Measurements from ENCODE around the gene PLEKHA7.

PLEKHA7 gene

GRCh38 chr11:16806791-16807190 is 207.4 kb downstream of the PLEKHA7 start:
- Histone ChIP-seq H3K27me3 (ENCODE audit: insufficient read depth, poor library complexity, severe bottlenecking) (no peaks in the 10 kb centered on the region), H3K27ac (ENCODE audit: poor library complexity, severe bottlenecking) (no peak overlapping the region), H3K4me1 (ENCODE audit: insufficient read depth, poor library complexity, severe bottlenecking) (no peaks in the 10 kb centered on the region), H3K36me3 (ENCODE audit: low read depth) (no peaks in the 10 kb centered on the region), H3K9me3 (ENCODE audit: severe bottlenecking) (no peaks in the 10 kb centered on the region), H3K4me3 (ENCODE audit: severe bottlenecking) (no peak overlapping the region)
- TF ChIP-seq CTCF (IDR thresholded peaks at IDR 0.05; ENCODE audit: poor library complexity, severe bottlenecking), result no peak
- ATAC-seq (ENCODE audit: low read depth) (0 out of 3 replicates have a peak, but pooled peaks have one; percentile 61), DNase-seq (ENCODE audit: low spot score) (no peak)

GRCh38 chr11:16805938-16806337 is 208.3 kb downstream of the PLEKHA7 start:
- Histone ChIP-seq H3K9me3 (ENCODE audit: severe bottlenecking) (no peaks in the 10 kb centered on the region), H3K4me1 (ENCODE audit: insufficient read depth, poor library complexity, severe bottlenecking) (no peaks in the 10 kb centered on the region), H3K27me3 (ENCODE audit: insufficient read depth, poor library complexity, severe bottlenecking) (no peaks in the 10 kb centered on the region), H3K36me3 (ENCODE audit: low read depth) (no peaks in the 10 kb centered on the region), H3K27ac (ENCODE audit: poor library complexity, severe bottlenecking) (no peak overlapping the region), H3K4me3 (ENCODE audit: severe bottlenecking) (no peak overlapping the region)
- DNase-seq (ENCODE audit: low spot score) (no peak), ATAC-seq (ENCODE audit: low read depth) (peak; percentile 33; the same call in 2 of the 3 replicates)
- TF ChIP-seq CTCF (IDR thresholded peaks at IDR 0.05; ENCODE audit: poor library complexity, severe bottlenecking), result no peak

GRCh38 chr11:16804104-16804947 is 209.9 kb downstream of the PLEKHA7 start:
- H3K9me3 ChIP-seq (ENCODE audit: severe bottlenecking), result no peaks in the 10 kb centered on the region
- no peak for DNase-seq (ENCODE audit: low spot score)
- no peak for ATAC-seq (ENCODE audit: low read depth)
- no peaks in the 10 kb centered on the region for H3K36me3 ChIP-seq (ENCODE audit: low read depth)
- H3K27ac ChIP-seq (ENCODE audit: poor library complexity, severe bottlenecking), result no peak overlapping the region
- no peak for TF ChIP-seq CTCF (IDR thresholded peaks at IDR 0.05; ENCODE audit: poor library complexity, severe bottlenecking)
- H3K4me3 ChIP-seq (ENCODE audit: severe bottlenecking), result no peak overlapping the region
- no peaks in the 10 kb centered on the region for H3K27me3 ChIP-seq (ENCODE audit: insufficient read depth, poor library complexity, severe bottlenecking)
- H3K4me1 ChIP-seq (ENCODE audit: insufficient read depth, poor library complexity, severe bottlenecking), result no peaks in the 10 kb centered on the region

- Histone ChIP-seq H3K27me3 (ENCODE audit: insufficient read depth, poor library complexity, severe bottlenecking) (no peaks in the 10 kb centered on the region), H3K9me3 (ENCODE audit: severe bottlenecking) (no peaks in the 10 kb centered on the region), H3K4me1 (ENCODE audit: insufficient read depth, poor library complexity, severe bottlenecking) (no peaks in the 10 kb centered on the region), H3K36me3 (ENCODE audit: low read depth) (no peaks in the 10 kb centered on the region), H3K27ac (ENCODE audit: poor library complexity, severe bottlenecking) (no peak overlapping the region), H3K4me3 (ENCODE audit: severe bottlenecking) (no peak overlapping the region)
- no peak for ATAC-seq (ENCODE audit: low read depth)
- DNase-seq (ENCODE audit: low spot score), result no peak
- no peak for TF ChIP-seq CTCF (IDR thresholded peaks at IDR 0.05; ENCODE audit: poor library complexity, severe bottlenecking)
Measured at GRCh38 chr11:16801288-16801980, 212.8 kb downstream of the PLEKHA7 start.
